Measurements from ENCODE around the gene ZNF346. TPM values are rescaled to one million over a fixed set of nuclear protein-coding genes. Genes with fewer than 3 reads are reported as not detected.

ZNF346 gene
- total and polyA plus RNA-seq, 2 of the 13 experiments (the other 11 are each of a cell fraction or from before 2014, with no cell fraction given) = 8.6 to 19.4 TPM

- TF ChIP-seq XBP1 (CRISPR knock-in tag; IDR thresholded peaks at IDR 0.05) (no peak), ZNF720 (CRISPR knock-in tag; IDR thresholded peaks at IDR 0.05) (no peak), KLF13 (CRISPR knock-in tag; IDR thresholded peaks at IDR 0.05) (no peak), CEBPZ (IDR thresholded peaks at IDR 0.05; ENCODE audit: low read length) (no peak), ZNF704 (CRISPR knock-in tag; IDR thresholded peaks at IDR 0.05; ENCODE audit: borderline replicate concordance) (no peak), KDM3A (CRISPR knock-in tag; IDR thresholded peaks at IDR 0.05; ENCODE audit: low read depth) (no peak), SRY (CRISPR knock-in tag; IDR thresholded peaks at IDR 0.05) (no peak), NFKB2 (CRISPR knock-in tag; IDR thresholded peaks at IDR 0.05; ENCODE audit: borderline replicate concordance) (no peak), NFYB (CRISPR knock-in tag; IDR thresholded peaks at IDR 0.05) (no peak), HDAC6 (IDR thresholded peaks at IDR 0.05; ENCODE audit: low read depth, low read length) (no peak), TP53 (CRISPR knock-in tag; conservative IDR thresholded peaks at IDR 0.05) (no peak), PCBP2 (optimal IDR thresholded peaks at IDR 0.05; ENCODE audit: low read depth, low read length, poor library complexity, severe bottlenecking) (no peak), ZSCAN25 (CRISPR knock-in tag; IDR thresholded peaks at IDR 0.05) (no peak), ZNF17 (CRISPR knock-in tag; IDR thresholded peaks at IDR 0.05) (no peak), ZNF776 (CRISPR knock-in tag; IDR thresholded peaks at IDR 0.05) (no peak), SMAD3 (CRISPR knock-in tag; IDR thresholded peaks at IDR 0.05) (no peak), LCORL (IDR thresholded peaks at IDR 0.05) (no peak), LCORL (CRISPR knock-in tag; IDR thresholded peaks at IDR 0.05) (no peak), TSC22D2 (CRISPR knock-in tag; IDR thresholded peaks at IDR 0.05; ENCODE audit: borderline replicate concordance) (no peak), TMF1 (CRISPR knock-in tag; IDR thresholded peaks at IDR 0.05; ENCODE audit: low read depth) (no peak), ZFYVE20 (CRISPR knock-in tag; IDR thresholded peaks at IDR 0.05; ENCODE audit: borderline replicate concordance, low read depth) (no peak), ZNF740 (CRISPR knock-in tag; IDR thresholded peaks at IDR 0.05) (no peak), LRRFIP1 (CRISPR knock-in tag; conservative IDR thresholded peaks at IDR 0.05) (no peak), ZNF337 (CRISPR knock-in tag; IDR thresholded peaks at IDR 0.05; ENCODE audit: borderline replicate concordance, low read depth) (no peak), ZNF441 (CRISPR knock-in tag; IDR thresholded peaks at IDR 0.05; ENCODE audit: borderline replicate concordance) (peak; percentile 77; the same call in 1 of the 2 replicates)
Observed at GRCh38 chr5:177103523-177104253, 81.2 kb downstream of the ZNF346 start (continued).
